HS-27A (cell line): Measurements from ENCODE around the gene ARHGAP26.

Experiments used
- DNase-seq: peaks from one replicate; pipeline ENCODE4 v3.0.0-alpha.2; 2012; ENCODE audit warnings: low read depth, missing footprints

ARHGAP26 gene

DNA sequence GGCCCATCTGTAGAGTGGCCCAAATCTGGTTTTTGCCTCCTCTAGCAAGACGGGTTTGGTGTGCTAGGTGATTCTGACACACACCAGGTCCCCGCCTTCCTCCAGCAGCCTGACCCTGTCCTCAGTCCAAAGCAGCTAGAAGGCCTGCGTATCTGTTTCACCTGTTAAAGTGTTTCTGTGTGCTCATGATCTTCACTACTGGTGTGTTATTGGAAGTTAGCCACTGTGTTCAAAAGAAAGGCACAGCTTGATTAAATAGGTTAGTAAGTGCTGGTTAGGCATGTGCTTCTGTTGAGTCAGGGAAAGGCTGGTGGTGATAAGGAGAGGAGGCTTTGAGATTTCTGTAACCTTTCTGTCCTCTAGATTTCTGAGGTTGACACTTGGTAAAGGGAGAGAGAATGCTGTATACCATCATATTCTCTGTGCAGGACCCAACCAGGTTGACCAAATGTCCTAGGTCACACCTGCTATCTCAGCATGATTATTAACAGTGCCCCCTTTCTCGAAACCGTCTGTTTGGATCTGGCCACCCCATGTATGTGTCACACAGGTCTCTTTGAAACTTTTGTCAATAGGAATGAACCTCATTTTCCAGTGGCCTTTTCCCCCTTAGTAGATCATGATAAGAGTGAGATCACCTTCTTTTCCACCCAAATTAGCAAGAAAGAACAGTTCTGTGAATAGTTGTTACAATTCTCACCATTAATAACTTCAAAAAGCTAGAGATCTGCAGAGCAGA, 58.8 kb downstream of the ARHGAP26 start:
- DNase-seq, result no peak

DNA sequence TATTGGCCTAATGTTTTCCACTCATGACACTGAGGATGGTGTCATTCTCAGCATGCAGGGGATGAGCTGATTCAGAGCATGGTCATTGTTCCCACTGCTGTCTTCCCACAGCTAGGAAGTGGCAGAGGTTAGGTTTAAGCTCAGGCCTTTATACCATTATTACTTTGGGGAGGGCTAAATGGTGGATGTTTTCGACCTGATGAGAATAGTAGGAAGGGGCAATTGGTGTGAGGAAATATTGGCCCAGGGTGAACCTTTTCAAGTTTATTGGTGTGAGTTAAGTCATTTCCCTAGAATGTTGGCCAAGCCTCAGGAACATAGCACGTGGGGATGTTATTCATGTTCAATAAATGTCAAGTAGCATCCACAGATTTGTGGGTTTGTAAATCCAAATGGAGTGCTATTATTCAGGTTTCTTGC, 59.6 kb downstream of the ARHGAP26 start:
- no peak for DNase-seq

DNA sequence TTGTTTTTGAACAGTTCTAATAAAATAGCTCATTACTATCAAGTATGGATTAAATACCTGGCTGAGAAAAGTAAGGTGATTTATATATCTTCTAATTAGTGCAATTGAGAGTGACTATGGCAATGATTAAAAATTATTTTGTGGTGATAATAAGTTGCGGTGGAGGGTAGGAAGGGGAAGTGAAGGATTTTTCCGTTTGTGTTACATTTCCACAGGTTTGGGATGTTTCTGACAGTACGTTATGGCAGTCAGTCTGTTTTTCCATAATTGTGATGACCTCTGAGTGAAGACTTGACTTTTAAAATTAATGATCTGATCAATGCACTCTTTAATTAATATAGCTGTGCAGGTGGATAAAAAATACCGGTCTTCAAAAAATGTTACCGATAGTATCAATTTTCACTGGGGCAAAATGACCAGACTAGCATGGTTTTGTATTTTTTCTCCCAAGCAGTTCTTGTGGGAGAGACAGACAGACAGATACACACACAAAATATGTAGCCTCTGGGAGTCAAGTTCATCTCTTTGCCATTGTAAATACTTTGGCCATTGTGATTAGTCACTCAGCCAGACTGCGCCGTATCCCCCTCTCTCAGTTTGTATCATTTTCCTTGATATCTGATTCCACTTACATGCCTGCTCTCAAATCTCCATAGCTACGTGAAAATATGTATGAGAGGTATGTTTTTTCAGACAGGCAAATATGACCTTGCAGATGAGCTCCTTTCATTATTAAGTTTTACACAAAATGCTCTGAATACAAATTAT, 60.2 kb downstream of the ARHGAP26 start:
- DNase-seq, result no peak

DNA sequence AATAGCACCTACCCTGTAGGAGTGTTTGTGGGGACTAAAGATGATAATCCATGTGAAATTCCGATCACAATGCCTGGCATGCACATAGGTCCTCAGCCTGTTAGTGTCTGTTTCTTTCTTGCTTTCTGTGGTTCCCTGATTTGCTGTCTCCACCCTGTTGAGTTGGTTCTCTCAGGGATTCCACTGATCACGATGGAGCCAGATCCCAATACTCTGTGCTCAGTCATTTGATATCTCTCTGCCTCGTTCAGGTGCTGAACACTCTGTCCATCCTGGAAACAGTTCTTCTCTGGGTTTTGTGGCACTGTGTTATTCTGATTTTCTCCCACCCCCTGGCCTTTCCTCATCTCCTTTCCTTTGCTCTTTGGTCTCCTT, 60.8 kb downstream of the ARHGAP26 start:
- no peak for DNase-seq

DNA sequence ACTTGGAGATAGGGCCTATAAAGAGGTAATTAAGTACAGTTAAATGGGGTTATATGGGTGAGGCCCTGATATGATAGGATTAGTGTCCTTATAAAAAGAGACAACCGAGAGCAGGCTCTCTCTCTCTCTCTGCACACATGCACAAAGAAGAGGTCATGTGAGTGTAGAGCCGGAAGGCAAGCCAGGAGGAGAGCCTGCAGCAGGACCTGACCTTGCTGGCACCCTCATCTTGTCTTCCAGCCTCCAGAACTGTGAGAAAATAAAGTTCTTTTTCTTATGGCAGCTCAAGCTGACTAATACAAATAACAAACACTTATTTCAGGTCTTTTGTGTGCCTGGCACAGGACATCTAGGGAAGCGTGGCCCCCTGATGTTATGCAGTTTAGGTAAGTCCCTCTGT, 62.1 kb downstream of the ARHGAP26 start:
- DNase-seq, result no peak

DNA sequence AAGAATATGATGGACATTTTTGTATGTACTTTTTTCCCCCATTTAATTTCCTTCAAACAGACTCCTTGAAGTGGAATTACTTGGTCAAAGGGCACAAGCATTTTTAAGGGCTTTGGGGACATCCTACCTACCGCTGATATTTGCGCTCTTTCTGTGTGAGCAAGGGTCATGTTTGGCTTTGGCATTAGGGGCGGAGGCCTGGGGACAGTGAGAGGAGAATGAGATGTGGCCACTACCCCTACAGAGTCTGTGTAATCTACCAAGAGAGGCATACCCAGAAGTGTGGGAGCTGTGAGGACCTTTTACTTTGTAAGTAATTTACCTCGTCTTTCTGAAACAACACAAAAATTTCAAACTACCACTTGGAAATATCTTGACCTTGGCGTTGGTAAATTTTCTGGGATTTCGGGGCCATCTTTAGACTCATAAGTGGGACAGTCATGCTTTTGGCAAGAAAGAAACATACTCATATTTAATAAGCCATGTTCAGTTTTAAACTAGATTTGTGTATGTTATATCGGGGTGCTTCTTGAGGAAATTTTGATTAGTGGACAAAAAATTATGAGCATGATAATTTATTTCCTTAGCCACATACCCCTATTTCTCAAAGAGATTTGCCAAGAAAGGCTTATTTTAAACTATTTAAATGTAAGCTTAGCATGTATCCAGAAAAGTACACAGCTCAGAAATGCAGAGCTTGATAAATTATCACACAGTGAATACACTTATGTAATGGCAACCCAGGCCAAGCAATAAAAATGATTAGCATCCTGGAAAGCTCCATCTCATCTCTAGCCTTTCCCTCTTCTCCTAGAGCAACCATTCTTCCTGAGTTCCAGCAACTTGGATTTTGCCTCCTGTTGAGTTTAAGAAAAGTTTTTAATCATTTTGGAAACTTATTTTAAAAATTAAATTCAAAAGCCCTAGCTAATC, 63.6 kb downstream of the ARHGAP26 start:
- no peak for DNase-seq

DNA sequence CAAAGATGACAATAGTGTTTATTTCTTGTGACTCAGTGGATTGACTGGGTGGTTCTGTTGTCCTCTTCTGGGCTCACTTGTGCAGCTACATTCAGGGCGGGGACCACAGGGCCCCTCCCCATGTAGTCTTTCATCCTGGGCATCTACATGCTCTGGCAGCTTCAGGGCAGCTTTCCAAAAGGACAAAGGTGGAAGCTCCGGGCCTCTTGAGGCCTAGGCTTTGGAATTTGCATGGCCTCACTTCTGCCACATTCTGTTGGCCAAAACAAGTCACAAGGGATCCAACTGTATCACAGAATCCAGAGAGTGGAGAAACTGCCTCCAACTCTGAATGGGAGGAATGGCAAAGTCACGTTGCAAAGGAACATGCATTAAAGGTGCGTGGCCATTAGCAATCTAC, 64.3 kb downstream of the ARHGAP26 start:
- no peak for DNase-seq

DNA sequence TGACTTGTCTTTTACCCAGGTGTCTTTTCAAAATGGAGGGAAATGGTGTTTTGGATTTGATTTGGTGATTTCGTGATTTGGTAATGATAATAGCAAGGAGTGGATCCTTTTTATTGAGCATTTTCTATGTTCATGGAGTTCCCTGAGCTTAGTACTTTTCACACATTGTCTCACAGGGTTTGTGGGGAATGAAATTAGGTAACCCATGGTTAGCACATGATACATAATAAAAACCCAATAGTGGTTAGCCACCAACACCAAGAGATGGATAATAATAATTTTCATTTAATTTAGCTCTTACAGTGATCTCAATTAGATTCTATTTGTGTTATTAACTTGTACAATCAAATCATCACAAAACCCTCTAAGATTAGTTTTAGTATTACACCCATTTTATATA, 65.4 kb downstream of the ARHGAP26 start:
- DNase-seq, result no peak

DNA sequence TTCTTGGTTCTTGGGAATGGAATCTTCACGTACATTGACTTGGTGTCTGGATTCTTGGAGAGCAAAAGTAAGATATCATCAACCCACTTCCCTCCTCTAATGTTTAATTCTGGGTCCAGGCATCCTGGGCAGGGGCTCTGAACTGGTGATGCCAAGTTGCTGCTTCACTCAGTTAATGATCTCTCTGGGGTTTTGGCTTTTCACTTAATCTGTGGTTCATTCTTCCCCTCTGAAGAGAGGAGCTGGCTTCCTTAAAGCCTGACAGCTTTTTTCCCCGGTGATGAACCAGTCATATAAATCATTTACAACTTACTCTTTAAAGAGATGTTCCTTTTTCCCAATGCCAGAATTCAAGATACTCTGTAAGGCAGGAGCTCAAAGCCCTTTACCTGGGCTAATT, 65.9 kb downstream of the ARHGAP26 start:
- DNase-seq, result no peak

DNA sequence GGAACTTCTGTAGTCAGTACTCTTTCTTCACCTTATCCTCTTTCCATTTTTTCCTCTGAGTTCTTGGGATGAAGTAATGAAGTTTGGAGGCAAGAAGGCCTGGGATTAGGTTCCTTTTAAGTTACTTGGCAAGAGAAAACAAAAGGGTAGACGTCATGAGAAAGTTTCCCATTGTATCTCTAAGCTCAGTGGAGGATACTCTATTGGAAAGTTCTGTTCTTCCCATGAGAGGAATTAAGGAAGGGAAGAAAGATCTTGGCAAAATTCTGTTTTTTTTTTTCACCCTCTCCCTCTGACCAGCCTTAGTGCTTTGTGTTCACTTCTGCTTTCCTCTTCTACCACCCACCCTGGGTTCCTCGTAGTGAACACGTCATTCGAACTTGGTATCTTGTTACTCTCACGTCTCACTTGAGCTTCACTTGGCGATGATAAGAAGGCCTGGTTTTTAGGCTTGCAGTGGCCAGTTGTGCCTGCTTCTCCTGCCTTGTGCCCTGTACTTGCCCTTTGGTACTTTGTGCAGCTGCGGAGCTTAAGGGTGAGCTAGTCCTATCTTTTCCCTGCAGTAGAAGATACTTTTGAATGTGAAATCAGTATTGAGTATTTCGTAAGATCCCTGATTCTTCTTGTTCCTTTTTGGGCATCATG, 67.0 kb downstream of the ARHGAP26 start:
- DNase-seq, result no peak

DNA sequence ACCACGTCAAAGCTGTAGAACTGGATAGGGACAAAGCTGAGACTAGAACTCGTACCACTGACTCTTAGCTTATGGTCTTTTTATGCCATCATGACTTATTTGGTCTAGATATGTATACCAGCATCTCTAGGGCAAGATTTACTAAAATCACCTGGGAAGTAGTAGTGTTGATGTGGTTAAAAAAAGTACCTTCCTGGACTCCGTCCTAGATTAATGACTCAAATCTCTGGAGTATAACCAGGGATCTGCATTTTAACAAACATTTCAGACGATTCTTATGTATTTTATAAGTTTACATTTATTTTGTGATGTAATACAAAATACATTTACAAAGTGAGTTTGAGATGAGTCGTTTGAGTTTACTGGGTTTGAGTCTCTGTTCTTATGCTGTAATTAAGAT, 68.7 kb downstream of the ARHGAP26 start:
- DNase-seq, result no peak

DNA sequence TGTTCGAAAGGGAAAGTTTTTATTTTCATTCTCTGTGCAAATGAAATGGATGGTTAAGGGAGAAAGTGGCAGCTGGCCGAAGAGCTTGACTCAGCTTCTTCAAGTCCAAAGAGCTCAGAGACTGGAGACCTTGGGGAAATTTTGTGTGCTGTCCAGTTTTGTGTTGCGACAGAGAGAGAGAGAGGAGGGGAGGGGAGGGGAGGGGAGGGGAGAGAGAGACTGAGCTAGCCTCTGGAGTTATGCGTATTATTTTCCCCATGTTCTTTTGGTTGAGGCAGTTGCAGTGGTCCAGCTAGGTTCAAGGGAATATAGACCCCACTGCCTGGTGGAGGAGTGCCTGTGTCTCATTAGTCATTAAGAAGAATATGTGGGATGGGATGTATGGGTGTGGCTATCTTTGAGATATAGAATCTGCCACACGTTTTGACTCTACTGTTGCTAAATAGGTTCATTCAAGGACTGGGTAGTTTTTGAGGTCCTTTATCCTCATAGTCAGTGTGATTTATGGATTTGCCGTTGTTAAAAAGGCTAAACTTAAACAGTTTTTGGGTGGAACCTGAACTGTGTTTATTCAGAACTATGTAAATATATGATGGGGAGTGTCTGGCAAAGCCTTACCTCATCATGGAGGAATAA, 69.7 kb downstream of the ARHGAP26 start:
- no peak for DNase-seq

DNA sequence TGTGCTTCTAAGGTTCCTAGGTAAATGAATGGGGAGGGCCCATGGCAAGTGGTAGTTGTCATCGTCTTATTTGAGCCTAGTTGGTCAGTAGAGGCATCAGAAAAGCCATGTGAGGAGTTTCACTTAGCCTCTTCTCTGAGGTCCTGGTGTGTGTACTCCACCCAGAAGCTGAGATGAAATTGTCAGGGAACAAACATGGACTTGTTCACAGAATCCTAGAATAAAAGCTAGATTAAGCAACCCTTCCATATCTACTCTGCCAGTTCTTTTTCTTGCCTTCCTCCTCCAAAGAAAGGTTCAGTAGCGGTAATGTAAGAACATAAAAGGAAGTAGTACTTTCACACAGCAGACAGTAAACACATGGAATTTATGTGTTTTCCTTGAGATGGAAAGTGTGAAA, 70.4 kb downstream of the ARHGAP26 start:
- no peak for DNase-seq

DNA sequence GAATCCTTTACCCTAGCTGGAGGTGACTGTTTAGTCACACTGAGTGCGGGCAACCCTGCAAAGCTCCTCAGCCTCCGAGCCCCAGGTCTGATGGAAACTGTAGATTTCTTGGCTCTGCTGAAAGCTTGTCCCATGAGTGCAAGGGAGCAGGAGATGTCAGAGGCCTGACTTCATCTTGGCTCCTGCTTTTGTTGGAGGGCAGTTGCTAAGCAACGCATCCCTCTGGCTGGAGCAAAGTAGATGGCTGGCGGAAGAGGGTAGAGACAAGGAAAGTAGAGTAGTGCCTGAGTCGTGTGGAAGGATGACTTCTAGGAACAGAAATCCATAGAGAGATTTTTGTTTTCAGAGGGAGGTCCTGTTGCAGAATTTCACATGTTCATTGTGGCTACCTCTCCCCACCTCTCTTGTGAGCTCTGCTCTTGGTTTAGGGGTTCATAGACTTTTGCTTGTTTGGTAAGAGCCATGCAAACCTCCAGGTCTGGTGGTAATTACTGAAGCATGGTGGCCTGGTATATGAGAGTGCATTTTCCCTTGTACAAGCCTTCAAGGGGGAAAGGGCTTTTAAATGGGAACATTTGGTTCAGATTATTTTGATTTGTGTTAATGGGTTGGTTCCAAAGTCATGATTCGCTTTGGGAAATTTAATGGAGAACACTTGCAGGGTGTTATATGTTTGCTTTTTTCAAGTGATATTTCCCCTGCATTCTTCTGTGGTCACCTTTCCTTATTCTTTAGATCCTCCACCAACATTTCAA, 71.5 kb downstream of the ARHGAP26 start:
- DNase-seq, result no peak

DNA sequence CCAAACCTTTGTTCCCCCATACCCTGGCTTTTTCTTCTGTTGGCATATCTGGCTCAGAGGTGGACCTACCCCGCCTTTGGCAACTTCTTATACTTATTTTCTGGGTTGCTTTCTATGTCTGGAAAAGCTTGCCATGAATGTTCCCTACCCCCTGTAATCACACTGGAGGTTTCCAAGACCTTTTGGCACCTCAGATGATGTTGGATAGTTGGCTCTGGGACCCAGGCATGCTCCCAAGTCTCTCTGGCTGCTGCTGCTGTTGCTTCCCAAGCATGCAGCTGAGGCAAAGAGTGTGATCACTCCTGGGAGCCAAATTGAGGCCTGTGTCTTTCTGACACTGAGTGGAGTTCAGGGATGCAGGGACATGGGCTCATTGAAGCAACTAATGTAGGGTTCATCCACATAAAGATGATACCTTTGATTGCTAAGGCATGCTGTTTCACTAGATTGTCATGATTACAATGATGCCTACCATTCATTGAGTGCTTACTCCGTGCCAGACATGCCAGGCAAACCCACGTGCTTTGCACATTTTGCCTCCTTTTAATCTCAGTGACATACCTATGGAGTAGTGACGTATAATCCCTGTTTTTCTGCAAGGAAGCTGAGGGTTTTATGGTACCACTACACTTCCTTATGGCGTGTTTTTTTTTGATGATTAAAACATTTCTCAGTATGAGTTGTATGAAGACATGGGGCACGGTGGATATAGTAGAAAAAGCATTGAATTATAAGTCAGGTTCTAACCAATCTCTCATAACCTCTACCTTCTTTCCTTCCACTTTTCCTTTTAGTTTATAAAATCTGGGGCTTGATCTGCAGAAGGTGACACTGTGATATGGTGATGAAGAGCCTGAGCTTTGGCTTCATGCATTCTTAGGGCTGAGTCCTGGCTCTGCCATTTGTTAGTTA, 73.1 kb downstream of the ARHGAP26 start:
- no peak for DNase-seq

DNA sequence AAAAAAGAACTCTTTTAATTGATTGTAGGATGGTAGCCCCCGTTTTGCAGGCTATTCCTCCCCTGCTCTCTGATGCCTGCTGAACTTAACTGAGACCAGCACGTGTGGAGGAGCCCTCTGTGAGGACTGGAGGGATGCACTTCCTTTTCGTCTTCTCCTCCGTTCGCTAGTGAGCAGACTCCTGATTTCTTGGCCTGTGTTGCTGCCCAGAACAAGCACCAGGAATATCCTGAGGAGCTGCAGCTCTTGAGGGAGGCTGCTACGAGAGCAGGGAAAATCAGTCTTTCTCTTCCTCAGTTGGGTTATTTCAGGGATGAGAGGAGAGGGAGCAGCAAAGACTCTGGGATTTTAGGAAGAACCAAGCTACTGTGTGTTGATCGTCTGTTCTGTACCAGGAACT, 74.7 kb downstream of the ARHGAP26 start:
- DNase-seq, result no peak

DNA sequence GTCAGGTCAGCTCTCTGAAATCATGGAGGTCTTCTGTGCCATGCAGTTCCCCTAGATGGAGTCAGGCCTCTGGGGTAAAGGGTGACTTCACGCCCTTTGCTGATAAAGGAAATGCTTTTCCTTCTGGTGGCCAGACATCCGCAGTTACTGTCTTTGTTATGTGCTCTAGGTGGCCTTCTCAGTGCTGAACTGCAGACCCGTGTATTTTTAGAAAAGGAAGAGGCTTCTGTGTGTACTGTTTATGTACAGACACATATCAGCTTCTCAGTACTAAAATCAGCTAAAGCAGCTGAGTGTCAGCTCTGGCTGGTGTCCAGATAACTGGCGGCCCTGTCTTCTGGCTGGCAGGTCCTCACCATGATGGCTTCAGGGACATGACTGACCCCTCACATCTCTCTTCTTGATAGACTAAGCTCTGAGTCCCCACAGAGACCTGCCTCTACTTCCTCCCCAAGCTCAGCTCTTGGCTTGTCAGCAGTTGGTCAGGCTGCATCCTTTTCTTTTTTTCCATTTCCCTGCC, 75.3 kb downstream of the ARHGAP26 start:
- no peak for DNase-seq

DNA sequence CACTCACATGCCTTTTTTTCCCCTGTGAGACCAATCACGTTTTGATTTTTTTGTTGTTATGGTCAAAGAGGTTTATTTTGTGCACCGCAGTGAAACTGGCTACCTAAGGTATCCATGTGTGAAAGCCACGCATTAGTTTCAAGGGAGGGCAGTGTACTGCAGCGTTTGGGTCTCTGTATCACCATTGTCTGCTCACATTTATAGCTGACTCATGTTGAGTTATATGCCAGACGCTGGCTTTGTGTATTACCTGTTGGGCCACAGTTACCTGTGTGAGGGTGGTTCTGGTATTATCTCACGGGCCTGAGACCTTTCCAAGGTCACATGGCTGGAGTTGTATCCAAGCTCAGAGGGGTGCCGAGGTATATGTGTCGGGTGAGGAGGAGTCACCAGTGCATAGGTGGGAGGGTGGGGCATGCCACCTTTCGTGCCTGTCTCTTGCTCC, 75.8 kb downstream of the ARHGAP26 start:
- DNase-seq, result no peak

DNA sequence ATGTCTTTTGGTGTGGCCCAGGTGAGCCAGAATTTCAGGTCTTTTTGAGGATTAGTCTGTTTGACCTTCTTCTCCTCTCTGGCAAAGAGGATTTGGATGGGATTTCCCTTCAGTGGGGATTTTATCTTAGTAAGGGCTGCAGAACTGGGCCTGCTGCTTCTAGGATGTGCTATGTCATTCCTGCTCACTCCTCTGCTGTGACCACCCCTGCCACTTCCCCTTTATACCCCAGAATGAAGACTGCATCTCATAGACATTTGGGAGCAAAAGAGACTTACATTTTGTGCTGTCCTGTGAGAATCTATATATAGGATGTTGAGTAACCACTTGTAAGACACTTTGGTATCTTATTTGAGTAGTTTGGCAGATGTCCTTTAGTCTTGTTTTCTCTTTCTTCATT, 76.2 kb downstream of the ARHGAP26 start:
- DNase-seq, result no peak
